HepG2 (cell line): Measurements from ENCODE around the gene KIAA2012. TPM values are rescaled to one million over a fixed set of nuclear protein-coding genes. Genes with fewer than 3 reads are reported as not detected.

Source experiments
- ARID4A ChIP-seq: sonication (generic); formaldehyde crosslinking; IDR thresholded peaks from 2 replicates; pipeline ENCODE4 v1.5.0; 2020; ENCODE audit warnings: mild to moderate bottlenecking, missing genetic modification reagents, borderline replicate concordance
- CBX5 ChIP-seq: sonication (generic); formaldehyde crosslinking; IDR thresholded peaks from 2 replicates; pipeline ENCODE4 v1.4.0; 2020; ENCODE audit warnings: missing genetic modification reagents, borderline replicate concordance
- CERS6 ChIP-seq: sonication (generic); formaldehyde crosslinking; IDR thresholded peaks from 2 replicates; pipeline ENCODE4 v1.5.0; 2020; ENCODE audit warnings: missing genetic modification reagents
- FOXO4 ChIP-seq: sonication (generic); formaldehyde crosslinking; conservative IDR thresholded peaks from 2 replicates; pipeline ENCODE4 v1.8.1; 2023; ENCODE audit warnings: missing genetic modification reagents
- KDM2A ChIP-seq: sonication (generic); formaldehyde crosslinking; IDR thresholded peaks from 2 replicates; pipeline ENCODE4 v1.4.0; 2020; ENCODE audit warnings: low read depth, missing genetic modification reagents, borderline replicate concordance
- KDM4B ChIP-seq: sonication (generic); formaldehyde crosslinking; IDR thresholded peaks from 2 replicates; pipeline ENCODE4 v1.4.0; 2020; ENCODE audit warnings: missing genetic modification reagents
- MED13 ChIP-seq: sonication (generic); formaldehyde crosslinking; IDR thresholded peaks from 2 replicates; pipeline ENCODE4 v1.5.0; 2020; ENCODE audit warnings: missing genetic modification reagents
- NFAT5 ChIP-seq: sonication (generic); formaldehyde crosslinking; IDR thresholded peaks from 2 replicates; pipeline ENCODE4 v1.4.0; 2020; ENCODE audit warnings: missing genetic modification reagents
- NR2F2 ChIP-seq: IDR thresholded peaks from 2 replicates; pipeline ENCODE4 v1.6.1; 2012; ENCODE audit warnings: low read depth, inconsistent platforms, borderline replicate concordance
- TFDP2 ChIP-seq: sonication (generic); formaldehyde crosslinking; IDR thresholded peaks from 2 replicates; pipeline ENCODE4 v1.4.0; 2020; ENCODE audit warnings: missing genetic modification reagents
- ZNF10 ChIP-seq: sonication (generic); formaldehyde crosslinking; IDR thresholded peaks from 2 replicates; pipeline ENCODE4 v1.4.0; 2020; ENCODE audit warnings: mild to moderate bottlenecking, low read depth, missing genetic modification reagents, borderline replicate concordance
- ZNF30 ChIP-seq: sonication (generic); formaldehyde crosslinking; IDR thresholded peaks from 2 replicates; pipeline ENCODE4 v1.5.0; 2020; ENCODE audit warnings: mild to moderate bottlenecking, missing genetic modification reagents
- ZNF317 ChIP-seq: sonication (generic); formaldehyde crosslinking; IDR thresholded peaks from 2 replicates; pipeline ENCODE4 v1.5.0; 2020; ENCODE audit warnings: mild to moderate bottlenecking, missing genetic modification reagents
- ZNF614 ChIP-seq: IDR thresholded peaks from 2 replicates; pipeline ENCODE4 v1.6.1; 2018; ENCODE audit warnings: missing biosample characterization, missing genetic modification reagents, inconsistent platforms, borderline replicate concordance
- polyA plus RNA-seq, 8 experiments: library from polyadenylated mRNA; depleted of rRNA in 3 of 8; stranded (reverse) in 7 of 8; unstranded in 1 of 8; fragments of >200 nt; fragmentation: Illumina TruSeq in 4 of 8; extraction: Trizol in 4 of 8; gene quantifications; 2 replicates each; pipeline versions ENCODE4 v1.2.1 to v1.2.3, GENCODE V29; 2011 to 2016; ENCODE audit warnings: low read depth in 4 of 8, missing spikeins in 1 of 8, mixed read lengths in 1 of 8; ENCODE audit not compliant: insufficient read depth in 1 of 8
- total RNA-seq, 5 experiments: library from RNA; depleted of rRNA; stranded (reverse); fragments of >200 nt; fragmentation: Illumina TruSeq; extraction: Trizol; gene quantifications; 2 replicates each; pipeline ENCODE4 v1.2.3, GENCODE V29; 2016; ENCODE audit warnings: low read depth in 1 of 5

The KIAA2012 gene
- total and polyA plus RNA-seq, 2 of the 13 experiments (the other 11 are each of a cell fraction or from before 2014, with no cell fraction given), result not detected

GRCh38 chr2:202238234-202239197, 165.5 kb downstream of the KIAA2012 start, which contains the start of gene SUMO1 (continued):
- TF ChIP-seq ARID4A (CRISPR knock-in tag) (peak; percentile 95), NR2F2 (no peak), ZNF317 (peak; percentile 87), MED13 (CRISPR knock-in tag) (peak; percentile 52; the same call in 1 of the 2 replicates), FOXO4 (CRISPR knock-in tag) (no peak), NFAT5 (peak; percentile 61), CBX5 (CRISPR knock-in tag) (0 out of 2 replicates have a peak, but pooled peaks have one; percentile 72), KDM4B (peak; percentile 36; the same call in 1 of the 2 replicates), KDM2A (CRISPR knock-in tag) (peak; percentile 58; the same call in 1 of the 2 replicates), ZNF10 (no peak), CERS6 (CRISPR knock-in tag) (no peak), TFDP2 (peak; percentile 98), ZNF614 (no peak; the same call in 1 of the 2 replicates), ZNF30 (CRISPR knock-in tag) (peak; percentile 2; the same call in 1 of the 2 replicates)
